K562 (cell line): ENCODE data around the gene EPC2. TPM values are rescaled to one million over a fixed set of nuclear protein-coding genes. Genes with fewer than 3 reads are reported as not detected.

Source experiments
- CEBPB ChIP-seq: fragments of 450-650 bp; IDR thresholded peaks from 2 replicates; pipeline ENCODE4 v1.6.1; 2016; ENCODE audit warnings: missing genetic modification characterization, missing compliant biosample characterization
- CHD1 ChIP-seq: fragments of 200-600 bp; sonication (generic); IDR thresholded peaks from one replicate; pipeline ENCODE4 v1.6.1; 2012; ENCODE audit warnings: mild to moderate bottlenecking, moderate library complexity, low read length, inconsistent platforms
- EP400 ChIP-seq: fragments of 450-650 bp; IDR thresholded peaks from 2 replicates; pipeline ENCODE4 v1.6.1; 2017; ENCODE audit warnings: antibody characterized with exemption, mild to moderate bottlenecking, moderate library complexity
- GATAD2B ChIP-seq: fragments of 450-650 bp; IDR thresholded peaks from 2 replicates; pipeline ENCODE4 v1.6.1; 2017; ENCODE audit warnings: mild to moderate bottlenecking, borderline replicate concordance
- HDAC6 ChIP-seq: IDR thresholded peaks from 2 replicates; pipeline ENCODE4 v1.6.1; 2012; ENCODE audit warnings: low read depth, mild to moderate bottlenecking, control low read depth, inconsistent platforms, low read length, moderate library complexity
- KDM2B ChIP-seq: fragments of 250-450 bp; sonication (Bioruptor Pico); IDR thresholded peaks from 2 replicates; pipeline ENCODE4 v1.8.0; 2021; ENCODE audit warnings: mild to moderate bottlenecking, moderate library complexity
- MYNN ChIP-seq, 2 experiments: sonication (generic); formaldehyde crosslinking in 1 of 2; IDR thresholded peaks; 2 replicates each; pipeline versions ENCODE4 v1.5.0 to v1.6.1; 2016 to 2020; ENCODE audit warnings: antibody characterized with exemption in 1 of 2, missing genetic modification reagents in 1 of 2
- RREB1 ChIP-seq: fragments of 250-450 bp; sonication (Bioruptor Pico); IDR thresholded peaks from 2 replicates; pipeline ENCODE4 v1.4.0; 2020
- SMAD1 ChIP-seq: fragments of 150-350 bp; IDR thresholded peaks from 2 replicates; pipeline ENCODE4 v1.6.1; 2014; ENCODE audit warnings: low read length, low read depth; ENCODE audit not compliant: partially characterized antibody
- TEAD4 ChIP-seq, 2 experiments: sonication (generic) in 1 of 2; formaldehyde crosslinking in 1 of 2; IDR thresholded peaks; 2 replicates each; pipeline versions ENCODE4 v1.6.1 to v1.8.0; 2012 to 2022; ENCODE audit warnings: borderline replicate concordance in 1 of 2, inconsistent platforms in 1 of 2, low read length in 1 of 2, mild to moderate bottlenecking in 1 of 2, missing genetic modification reagents in 1 of 2
- ZFP36 ChIP-seq: fragments of 150-350 bp; IDR thresholded peaks from 2 replicates; pipeline ENCODE4 v1.6.1; 2018; ENCODE audit warnings: low read length, low read depth; ENCODE audit not compliant: partially characterized antibody
- ZNF57 ChIP-seq: fragments of 450-650 bp; formaldehyde crosslinking; IDR thresholded peaks from 2 replicates; pipeline ENCODE4 v1.4.0; 2020; ENCODE audit warnings: mild to moderate bottlenecking, moderate library complexity
- polyA plus RNA-seq, 8 experiments: library from polyadenylated mRNA; depleted of rRNA in 4 of 8; stranded (reverse) in 5 of 8; unstranded in 3 of 8; fragments of >200 nt; fragmentation: Nextera tagmentation in 2 of 8; fragmentation: Illumina TruSeq in 1 of 8; extraction: Ambion mirVana in 2 of 8; extraction: Trizol in 1 of 8; gene quantifications; 2 replicates each; pipeline versions ENCODE4 v1.2.1 to v1.2.3, GENCODE V29; 2011 to 2014; ENCODE audit warnings: inconsistent platforms in 1 of 8, missing spikeins in 1 of 8
- total RNA-seq, 7 experiments: library from RNA; depleted of rRNA in 6 of 7; stranded (reverse); fragments of >200 nt in 6 of 7; fragmentation: Illumina TruSeq in 2 of 7; extraction: Trizol in 2 of 7; gene quantifications; 2 replicates each; pipeline versions ENCODE4 v1.2.1 to v1.2.3, GENCODE V29; 2011 to 2021; ENCODE audit warnings: low replicate concordance in 1 of 7
- TF ChIP-seq, protein P1 (sequence below): fragments of 250-450 bp; sonication (Bioruptor Pico); IDR thresholded peaks from 2 replicates; pipeline ENCODE4 v1.4.0; 2020; ENCODE audit warnings: mild to moderate bottlenecking, moderate library complexity
- TF ChIP-seq, protein P2 (sequence below): fragments of 450-650 bp; formaldehyde crosslinking; IDR thresholded peaks from 2 replicates; pipeline ENCODE4 v1.4.0; 2022; ENCODE audit warnings: missing genetic modification characterization

EPC2 gene
- total and polyA plus RNA-seq, 9 of the 15 experiments (the other 6 are each of a cell fraction or from before 2014, with no cell fraction given): 7.0 to 35.8 (median 29.1) TPM

GRCh38 chr2:148643998-148644882, at the start of gene EPC2 (continued):
- TF ChIP-seq RREB1 (CRISPR knock-in tag) (peak; percentile 90; the same call in 1 of the 2 replicates), ZNF57 (peak; percentile 2; the same call in 1 of the 2 replicates), CEBPB (tag) (no peak), SMAD1 (peak; percentile 70), HDAC6 (peak; percentile 31; the same call in 1 of the 2 replicates), GATAD2B (no peak), TEAD4 (IDR thresholded peaks at IDR 0.05; ENCODE audit: low read length) (peak; percentile 6; the same call in 1 of the 2 replicates), TEAD4 (CRISPR knock-in tag; IDR thresholded peaks at IDR 0.05; ENCODE audit: borderline replicate concordance) (no peak), EP400 (peak; percentile 77; the same call in 1 of the 2 replicates), CHD1 (no peak), ZFP36 (no peak), MYNN (IDR thresholded peaks at IDR 0.05) (no peak), MYNN (CRISPR knock-in tag; IDR thresholded peaks at IDR 0.05) (no peak), KDM2B (CRISPR knock-in tag) (peak; percentile 94)
- TF ChIP-seq, protein P1, sequence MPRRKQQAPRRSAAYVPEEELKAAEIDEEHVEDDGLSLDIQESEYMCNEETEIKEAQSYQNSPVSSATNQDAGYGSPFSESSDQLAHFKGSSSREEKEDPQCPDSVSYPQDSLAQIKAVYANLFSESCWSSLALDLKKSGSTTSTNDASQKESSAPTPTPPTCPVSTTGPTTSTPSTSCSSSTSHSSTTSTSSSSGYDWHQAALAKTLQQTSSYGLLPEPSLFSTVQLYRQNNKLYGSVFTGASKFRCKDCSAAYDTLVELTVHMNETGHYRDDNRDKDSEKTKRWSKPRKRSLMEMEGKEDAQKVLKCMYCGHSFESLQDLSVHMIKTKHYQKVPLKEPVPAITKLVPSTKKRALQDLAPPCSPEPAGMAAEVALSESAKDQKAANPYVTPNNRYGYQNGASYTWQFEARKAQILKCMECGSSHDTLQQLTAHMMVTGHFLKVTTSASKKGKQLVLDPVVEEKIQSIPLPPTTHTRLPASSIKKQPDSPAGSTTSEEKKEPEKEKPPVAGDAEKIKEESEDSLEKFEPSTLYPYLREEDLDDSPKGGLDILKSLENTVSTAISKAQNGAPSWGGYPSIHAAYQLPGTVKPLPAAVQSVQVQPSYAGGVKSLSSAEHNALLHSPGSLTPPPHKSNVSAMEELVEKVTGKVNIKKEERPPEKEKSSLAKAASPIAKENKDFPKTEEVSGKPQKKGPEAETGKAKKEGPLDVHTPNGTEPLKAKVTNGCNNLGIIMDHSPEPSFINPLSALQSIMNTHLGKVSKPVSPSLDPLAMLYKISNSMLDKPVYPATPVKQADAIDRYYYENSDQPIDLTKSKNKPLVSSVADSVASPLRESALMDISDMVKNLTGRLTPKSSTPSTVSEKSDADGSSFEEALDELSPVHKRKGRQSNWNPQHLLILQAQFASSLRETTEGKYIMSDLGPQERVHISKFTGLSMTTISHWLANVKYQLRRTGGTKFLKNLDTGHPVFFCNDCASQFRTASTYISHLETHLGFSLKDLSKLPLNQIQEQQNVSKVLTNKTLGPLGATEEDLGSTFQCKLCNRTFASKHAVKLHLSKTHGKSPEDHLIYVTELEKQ (CRISPR knock-in tag): no peak
- TF ChIP-seq, protein P2, sequence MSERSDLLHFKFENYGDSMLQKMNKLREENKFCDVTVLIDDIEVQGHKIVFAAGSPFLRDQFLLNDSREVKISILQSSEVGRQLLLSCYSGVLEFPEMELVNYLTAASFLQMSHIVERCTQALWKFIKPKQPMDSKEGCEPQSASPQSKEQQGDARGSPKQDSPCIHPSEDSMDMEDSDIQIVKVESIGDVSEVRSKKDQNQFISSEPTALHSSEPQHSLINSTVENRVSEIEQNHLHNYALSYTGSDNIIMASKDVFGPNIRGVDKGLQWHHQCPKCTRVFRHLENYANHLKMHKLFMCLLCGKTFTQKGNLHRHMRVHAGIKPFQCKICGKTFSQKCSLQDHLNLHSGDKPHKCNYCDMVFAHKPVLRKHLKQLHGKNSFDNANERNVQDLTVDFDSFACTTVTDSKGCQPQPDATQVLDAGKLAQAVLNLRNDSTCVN (CRISPR knock-in tag): peak; percentile 54; the same call in 1 of the 2 replicates
